ENCODE results near the gene RWDD2A. TPM values are rescaled to one million over a fixed set of nuclear protein-coding genes. Genes with fewer than 3 reads are reported as not detected.

RWDD2A gene
- total RNA-seq, 1 experiment from 2014 or later = 1.8 TPM

- peak; percentile 24 to 58 for DNase-seq
- ChIA-PET CTCF (interaction anchor here (0.7 kb wide), 1 partner anchor 8 kb away, joined by 3 read pairs; no protein-coding TSS in a partner anchor), POLR2A (ENCODE audit: unreplicated experiment) (interaction anchor here (0.6 kb wide), 1 partner anchor 414 kb away, joined by 12 read pairs; no protein-coding TSS in a partner anchor)
- H3K36me3 ChIP-seq (ENCODE audit: low read depth) = no peaks in the 10 kb centered on the region
- H3F3A ChIP-seq (ENCODE audit: insufficient read depth, low read depth) = no peaks in the 10 kb centered on the region
- H3K9me3 ChIP-seq (ENCODE audit: insufficient read depth, low read depth) = no peaks in the 10 kb centered on the region
- no peaks in the 10 kb centered on the region for H3K79me2 ChIP-seq (ENCODE audit: low read depth)
- intact Hi-C loops (cut with micrococcal nuclease; ENCODE audit: unreplicated experiment) = loop anchor here (10.0 kb wide), 1 partner anchor 955 kb away; the partner anchor contains the start of gene IBTK
- no peak overlapping the region for H3K4me2 ChIP-seq
- no peaks in the 10 kb centered on the region for H4K20me1 ChIP-seq (ENCODE audit: insufficient read depth)
- H3K4me3 ChIP-seq = no peak overlapping the region
- BruUV-seq (replicated peaks) = no TSS peak
- TF ChIP-seq EZH2 (IDR thresholded peaks at IDR 0.05; ENCODE audit: low read depth) = no peak
- TF ChIP-seq CTCF (conservative IDR thresholded peaks at IDR 0.05) = no peak
- no peak overlapping the region for H3K27ac ChIP-seq
- no peak overlapping the region for H2AFZ ChIP-seq
- H3K9me2 ChIP-seq (ENCODE audit: insufficient read depth) = no peaks in the 10 kb centered on the region
- H3K4me1 ChIP-seq (replicated peaks; ENCODE audit: insufficient read depth) = no peaks in the 10 kb centered on the region
- no peaks in the 10 kb centered on the region for H3K27me3 ChIP-seq (ENCODE audit: insufficient read depth, low read depth)
Measured at GRCh38 chr6:83199863-83200225, 6.7 kb downstream of the RWDD2A start.

DNA sequence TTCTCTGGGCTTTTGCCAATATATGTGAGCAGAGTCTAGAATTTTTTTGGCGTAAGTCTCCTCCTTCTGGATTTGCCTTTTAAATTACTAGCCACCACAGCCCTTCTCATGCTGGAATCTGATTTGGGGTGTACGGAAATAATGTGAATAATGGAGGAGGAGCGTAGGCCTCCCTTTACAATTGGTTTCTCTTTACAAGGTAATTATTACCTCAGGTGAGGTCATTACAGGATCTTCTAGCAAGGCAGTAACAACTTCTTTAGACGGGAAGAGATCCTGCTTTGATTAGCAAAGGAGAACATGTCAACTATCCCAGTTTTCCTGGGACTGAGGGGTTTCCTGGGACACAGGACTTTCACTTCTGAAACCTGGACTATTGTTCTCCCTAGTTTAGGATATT lies 8.9 kb downstream of the RWDD2A start:
- BruUV-seq (replicated peaks) = no TSS peak
- ChIA-PET POLR2A (ENCODE audit: unreplicated experiment) (no interaction called here), CTCF (no interaction called here)

DNA sequence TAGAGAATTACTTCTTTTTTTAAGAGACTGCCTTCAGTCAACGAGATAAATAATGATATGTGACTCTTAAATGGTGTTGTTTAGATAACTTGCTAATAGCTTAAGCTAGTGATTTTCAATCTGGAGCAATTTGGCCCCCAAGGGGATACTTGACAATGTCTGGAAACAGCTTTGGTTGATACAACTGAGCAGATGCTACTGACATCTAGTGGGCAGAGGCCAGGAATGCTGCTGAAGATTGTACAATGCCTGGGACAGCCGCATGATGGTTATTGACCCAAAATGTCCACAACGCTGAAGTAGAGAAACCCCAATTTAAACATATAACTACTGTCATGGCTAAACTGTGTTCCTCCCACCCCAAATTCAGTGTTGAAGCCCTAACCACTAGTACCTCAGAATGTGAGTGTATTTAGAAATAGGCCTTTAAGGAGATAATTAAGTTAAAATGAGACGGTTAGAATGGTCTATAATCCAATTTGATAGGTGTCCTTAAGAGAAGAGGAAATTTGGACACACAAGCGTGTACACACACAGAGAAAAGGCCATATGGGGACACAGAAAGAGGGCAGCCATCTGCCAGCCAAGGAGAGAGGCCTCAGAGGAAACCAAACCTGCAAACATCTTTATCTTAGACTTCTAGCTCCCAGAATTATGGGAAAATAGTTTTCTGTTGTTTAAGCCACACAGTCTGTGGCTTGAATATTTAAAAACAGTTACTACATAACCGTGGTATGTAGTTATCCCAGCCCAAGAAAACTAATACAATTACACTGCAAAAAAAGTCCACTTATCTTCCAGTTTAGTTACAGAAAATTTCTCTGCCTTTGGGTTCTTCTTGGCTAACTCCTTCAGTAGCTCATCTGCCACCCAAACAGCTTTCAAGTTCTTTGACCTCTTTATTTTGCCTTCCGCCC lies 22.2 kb downstream of the RWDD2A start:
- H3K4me1 ChIP-seq (replicated peaks; ENCODE audit: insufficient read depth) = no peaks in the 10 kb centered on the region
- H3K36me3 ChIP-seq (ENCODE audit: low read depth) = no peaks in the 10 kb centered on the region
- no peak overlapping the region for H3K4me2 ChIP-seq
- H3K27me3 ChIP-seq (ENCODE audit: insufficient read depth, low read depth) = no peaks in the 10 kb centered on the region
- no peak for DNase-seq
- H3K9me2 ChIP-seq (ENCODE audit: insufficient read depth) = no peaks in the 10 kb centered on the region
- CTCF ChIA-PET = interaction anchor here (0.6 to 0.9 kb wide), 2 partner anchors 148 to 993 kb away, joined by 4 to 5 read pairs; partner anchors contain the start of gene DOP1A
- no peaks in the 10 kb centered on the region for H3K79me2 ChIP-seq (ENCODE audit: low read depth)
- intact Hi-C loops (cut with micrococcal nuclease; ENCODE audit: unreplicated experiment) = loop anchor here (1.0 kb wide), 1 partner anchor 148 kb away; the partner anchor contains the start of gene DOP1A
- BruUV-seq (replicated peaks) = no TSS peak
- no peak overlapping the region for H2AFZ ChIP-seq
- H4K20me1 ChIP-seq (ENCODE audit: insufficient read depth) = no peaks in the 10 kb centered on the region
- TF ChIP-seq EZH2 (IDR thresholded peaks at IDR 0.05; ENCODE audit: low read depth) (no peak), CTCF (conservative IDR thresholded peaks at IDR 0.05) (peak; percentile 63)
- POLR2A ChIA-PET (ENCODE audit: unreplicated experiment) = interaction anchor here (0.6 kb wide), 1 partner anchor 220 kb away, joined by 3 read pairs; no protein-coding TSS in a partner anchor
- no peak overlapping the region for H3K4me3 ChIP-seq
- no peaks in the 10 kb centered on the region for H3K9me3 ChIP-seq (ENCODE audit: insufficient read depth, low read depth)
- no peak overlapping the region for H3K27ac ChIP-seq
- H3F3A ChIP-seq (ENCODE audit: insufficient read depth, low read depth) = peaks cover 5% of the 10 kb centered on the region; the same call in 1 of the 2 replicates

More for the DNA sequence above, 8.9 kb downstream of the RWDD2A start:
- Histone ChIP-seq H4K20me1 (ENCODE audit: insufficient read depth) (no peaks in the 10 kb centered on the region), H3F3A (ENCODE audit: insufficient read depth, low read depth) (no peaks in the 10 kb centered on the region), H3K27ac (no peak overlapping the region), H2AFZ (no peak overlapping the region), H3K4me2 (no peak overlapping the region), H3K4me3 (no peak overlapping the region), H3K9me3 (ENCODE audit: insufficient read depth, low read depth) (no peaks in the 10 kb centered on the region), H3K9me2 (ENCODE audit: insufficient read depth) (no peaks in the 10 kb centered on the region), H3K79me2 (ENCODE audit: low read depth) (no peaks in the 10 kb centered on the region), H3K36me3 (ENCODE audit: low read depth) (no peaks in the 10 kb centered on the region), H3K4me1 (replicated peaks; ENCODE audit: insufficient read depth) (no peaks in the 10 kb centered on the region), H3K27me3 (ENCODE audit: insufficient read depth, low read depth) (no peaks in the 10 kb centered on the region)
- TF ChIP-seq EZH2 (IDR thresholded peaks at IDR 0.05; ENCODE audit: low read depth) (no peak), CTCF (conservative IDR thresholded peaks at IDR 0.05) (no peak)
- no peak for DNase-seq
- intact Hi-C loops (cut with micrococcal nuclease; ENCODE audit: unreplicated experiment) = no loop called here
